Measurements from ENCODE around the gene SNED1.

SNED1 gene

GRCh38 chr2:241029599-241030332, 31.3 kb downstream of the SNED1 start:
- no peak for DNase-seq (ENCODE audit: low read depth)

DNA sequence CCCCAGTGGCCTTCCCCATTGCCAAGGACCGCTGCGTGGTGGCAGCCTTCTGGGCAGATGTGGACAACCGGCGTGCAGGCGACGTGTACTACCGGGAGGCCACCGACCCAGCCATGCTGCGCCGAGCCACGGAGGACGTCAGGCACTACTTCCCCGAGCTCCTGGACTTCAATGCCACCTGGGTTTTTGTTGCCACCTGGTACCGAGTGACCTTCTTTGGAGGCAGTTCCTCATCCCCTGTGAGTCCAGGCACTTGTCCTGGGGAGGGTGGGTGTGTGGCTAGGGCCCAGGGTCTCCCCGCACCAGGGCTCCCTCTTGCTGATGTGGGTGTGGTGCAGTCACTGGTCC, 31.9 kb downstream of the SNED1 start:
- no peak for DNase-seq (ENCODE audit: low read depth)

- no peak for DNase-seq (ENCODE audit: low read depth)
Measured at GRCh38 chr2:241030883-241031282, 32.5 kb downstream of the SNED1 start.

DNA sequence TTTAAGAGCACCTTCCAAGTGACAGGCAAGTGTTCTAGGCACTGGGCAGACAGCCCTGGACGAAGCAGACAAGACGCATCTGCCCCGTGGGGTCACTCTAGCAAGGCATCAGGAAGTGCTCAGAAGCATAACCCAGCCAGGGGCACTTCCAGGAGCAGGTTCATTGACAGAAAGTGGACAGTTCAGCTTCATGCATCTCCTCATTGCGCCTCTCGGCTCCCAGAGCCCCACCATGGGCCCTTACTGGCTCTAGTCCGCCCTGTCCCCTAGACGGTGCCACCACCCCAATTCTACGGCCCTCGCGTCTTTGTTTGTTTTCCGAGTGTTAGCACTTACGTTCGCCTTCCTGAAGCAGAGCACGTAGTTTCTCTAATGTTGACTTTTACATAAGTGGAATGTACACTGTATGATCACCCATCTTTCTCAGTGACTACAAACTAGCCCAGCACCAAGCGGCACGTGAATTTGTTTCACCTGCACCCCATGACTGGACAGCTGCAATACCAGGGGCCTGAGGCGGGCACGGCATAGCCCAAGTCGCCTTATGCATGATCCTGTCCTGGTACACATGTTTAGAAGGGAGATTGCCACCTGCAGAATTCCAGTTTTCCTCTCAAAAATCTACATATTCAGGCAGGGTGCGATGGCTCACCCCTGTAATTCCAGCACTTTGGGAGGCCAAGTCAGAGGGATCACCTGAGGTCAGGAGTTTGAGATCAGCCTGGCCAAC, 33.2 kb downstream of the SNED1 start:
- DNase-seq (ENCODE audit: low read depth): no peak

- DNase-seq (ENCODE audit: low read depth): no peak
Measured at GRCh38 chr2:241033336-241033987, 35.0 kb downstream of the SNED1 start.

- no peak for DNase-seq (ENCODE audit: low read depth)
Measured at GRCh38 chr2:241033994-241034393, 35.6 kb downstream of the SNED1 start.

DNA sequence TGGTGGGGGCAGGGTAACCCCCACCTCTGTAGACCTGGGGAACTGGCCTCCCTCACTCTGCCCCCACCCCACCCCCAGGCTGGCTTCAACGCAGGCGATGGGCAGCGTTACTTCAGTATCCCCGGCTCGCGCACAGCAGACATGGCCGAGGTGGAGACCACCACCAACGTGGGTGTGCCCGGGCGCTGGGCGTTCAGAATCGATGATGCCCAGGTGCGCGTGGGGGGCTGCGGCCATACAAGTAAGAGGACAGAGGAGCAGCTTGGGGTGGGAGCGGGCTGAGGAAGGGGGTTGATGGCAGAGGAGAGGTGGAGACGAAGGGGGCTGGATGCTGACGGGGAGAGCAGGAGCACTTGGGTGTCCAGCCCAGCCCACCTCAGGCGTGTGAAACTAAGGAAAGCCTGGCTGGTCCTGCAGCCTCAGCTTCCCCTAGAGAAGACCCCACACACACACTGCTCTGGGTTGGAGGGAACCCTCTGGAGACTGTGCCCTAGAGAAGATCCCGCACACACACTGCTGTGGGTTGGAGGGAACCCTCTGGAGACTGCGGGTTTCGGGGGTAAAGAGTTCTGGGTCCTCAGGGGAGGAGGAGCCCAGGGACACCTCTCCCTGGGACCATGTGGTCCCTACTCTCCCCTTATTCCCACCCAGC, 36.2 kb downstream of the SNED1 start:
- DNase-seq (ENCODE audit: low read depth): no peak

DNA sequence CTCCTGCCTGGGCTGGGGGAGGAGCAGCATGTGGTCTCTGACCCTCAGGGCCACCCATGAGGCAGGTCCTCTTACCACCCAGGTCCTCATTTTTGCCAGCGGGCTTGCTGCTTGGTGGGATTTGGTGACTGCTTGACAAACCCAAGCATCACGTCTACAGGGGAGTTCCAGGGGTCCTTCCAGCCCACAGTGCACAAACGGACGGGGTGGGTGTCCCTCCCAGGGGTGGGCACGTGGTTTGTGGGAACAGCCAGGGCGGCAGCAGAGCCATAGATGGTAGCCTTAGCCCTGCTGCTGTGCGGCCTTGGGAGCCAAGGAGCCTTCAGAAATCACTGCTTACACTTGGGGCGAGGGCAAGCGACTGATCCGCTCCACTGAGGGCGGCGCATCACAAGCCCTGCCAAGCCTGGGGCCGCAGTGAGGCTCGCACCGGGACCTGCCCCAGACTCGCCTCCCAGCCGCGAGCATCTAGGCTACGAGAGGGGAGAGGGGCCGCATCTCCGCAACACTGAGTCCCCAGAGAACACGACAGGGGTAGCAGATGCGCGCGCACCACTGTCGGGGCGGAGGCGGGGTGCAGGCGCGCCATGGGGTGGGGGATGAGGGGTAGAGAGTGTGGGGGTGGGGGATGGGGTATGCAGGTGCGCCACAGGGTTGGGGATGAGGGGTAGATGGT, 36.9 kb downstream of the SNED1 start:
- DNase-seq (ENCODE audit: low read depth): no peak

DNA sequence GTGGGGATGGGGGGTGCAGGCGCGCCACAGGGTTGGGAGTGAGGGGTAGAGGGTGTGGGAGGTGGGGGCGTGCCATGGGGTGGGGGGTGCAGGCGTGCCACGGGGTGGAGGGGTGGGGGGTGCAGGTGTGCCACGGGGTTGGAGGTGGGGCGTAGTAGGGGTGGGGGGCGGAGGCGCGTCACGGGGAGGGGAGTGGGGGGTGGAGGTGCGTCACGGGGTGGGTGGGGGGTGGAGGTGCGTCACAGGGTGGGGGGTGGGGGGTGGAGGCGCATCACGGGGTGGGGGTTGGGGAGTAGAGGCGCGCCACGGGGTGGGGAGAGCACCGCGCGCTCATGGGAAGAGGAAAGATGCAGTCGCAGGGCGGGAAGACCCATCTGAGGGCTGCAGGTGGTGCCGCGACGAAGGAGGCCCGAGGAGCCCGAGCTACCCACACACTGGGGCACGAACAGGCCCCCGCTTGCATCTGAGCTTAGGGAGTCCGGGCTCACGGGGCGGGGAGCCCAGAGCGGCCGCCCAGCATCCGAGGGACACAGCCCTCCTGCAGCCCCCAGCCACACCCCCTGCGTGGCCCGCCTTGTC, 37.5 kb downstream of the SNED1 start:
- no peak for DNase-seq (ENCODE audit: low read depth)

DNA sequence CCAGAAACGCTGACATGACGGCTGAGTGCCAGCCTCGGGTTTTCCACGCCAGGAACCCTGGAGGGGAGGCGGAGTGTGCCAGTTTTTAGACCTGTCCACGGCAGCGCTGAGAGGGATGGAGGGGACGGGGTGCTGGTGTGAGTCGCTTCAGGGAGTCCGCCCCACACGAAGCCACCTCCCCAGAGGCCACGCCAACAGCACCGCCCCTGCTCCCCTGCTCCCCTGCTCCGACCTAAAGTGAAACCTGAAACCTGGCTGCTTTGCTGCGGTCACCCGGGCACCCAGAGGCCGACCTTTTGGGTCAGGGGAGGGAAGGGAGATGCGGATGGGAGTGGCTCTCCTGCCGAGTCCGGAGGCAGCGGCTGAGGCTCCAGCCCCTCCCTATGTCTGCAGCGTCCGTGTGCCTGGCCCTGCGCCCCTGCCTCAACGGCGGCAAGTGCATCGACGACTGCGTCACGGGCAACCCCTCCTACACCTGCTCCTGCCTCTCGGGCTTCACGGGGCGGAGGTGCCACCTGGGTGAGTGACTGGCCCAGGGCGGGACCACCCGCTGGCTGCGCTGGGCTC, 38.1 kb downstream of the SNED1 start:
- no peak for DNase-seq (ENCODE audit: low read depth)

- DNase-seq (ENCODE audit: low read depth): no peak
Measured at GRCh38 chr2:241036964-241037421, 38.6 kb downstream of the SNED1 start.

DNA sequence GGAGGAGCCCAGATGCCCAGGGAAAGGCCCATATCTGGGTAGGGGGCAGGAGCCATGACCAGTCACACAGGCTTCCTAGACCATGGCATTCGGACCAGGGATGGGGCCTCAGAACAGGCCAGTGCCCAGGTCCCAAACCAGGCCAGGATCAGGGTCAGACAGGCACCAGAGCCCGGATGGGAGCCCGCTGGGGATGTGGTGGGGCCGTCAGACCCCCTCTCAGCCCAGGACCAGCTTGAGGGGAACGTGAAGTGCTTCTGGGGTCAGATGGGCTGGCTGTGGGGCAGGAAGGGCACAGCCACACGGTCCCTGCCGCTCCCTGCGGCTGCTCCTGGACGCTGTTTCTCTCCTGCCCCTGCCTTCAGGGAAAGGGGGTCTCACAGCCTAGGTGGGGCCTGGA, 39.1 kb downstream of the SNED1 start:
- DNase-seq (ENCODE audit: low read depth): no peak

GRCh38 chr2:241038374-241039180, 40.2 kb downstream of the SNED1 start:
- no peak for DNase-seq (ENCODE audit: low read depth)

DNA sequence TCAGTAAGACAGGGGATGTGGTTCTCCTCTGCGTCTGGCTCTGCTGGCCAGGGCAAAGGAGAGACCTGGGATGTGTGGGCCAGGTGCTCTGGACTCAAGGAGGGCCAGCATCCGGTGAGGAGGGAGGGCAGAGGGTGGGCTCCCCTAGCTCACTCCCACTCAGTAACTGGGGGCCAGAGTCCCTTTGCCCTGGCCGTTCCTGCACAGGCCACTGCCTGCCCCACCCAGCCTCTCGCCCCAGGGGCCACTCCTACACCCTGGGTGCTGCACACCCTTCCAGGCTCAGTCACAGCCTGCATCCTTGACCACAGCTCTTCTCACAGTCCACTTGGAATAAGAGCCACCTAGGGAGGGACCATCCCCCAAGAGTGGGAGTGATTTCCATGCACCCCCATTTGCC, 41.0 kb downstream of the SNED1 start:
- no peak for DNase-seq (ENCODE audit: low read depth)

DNA sequence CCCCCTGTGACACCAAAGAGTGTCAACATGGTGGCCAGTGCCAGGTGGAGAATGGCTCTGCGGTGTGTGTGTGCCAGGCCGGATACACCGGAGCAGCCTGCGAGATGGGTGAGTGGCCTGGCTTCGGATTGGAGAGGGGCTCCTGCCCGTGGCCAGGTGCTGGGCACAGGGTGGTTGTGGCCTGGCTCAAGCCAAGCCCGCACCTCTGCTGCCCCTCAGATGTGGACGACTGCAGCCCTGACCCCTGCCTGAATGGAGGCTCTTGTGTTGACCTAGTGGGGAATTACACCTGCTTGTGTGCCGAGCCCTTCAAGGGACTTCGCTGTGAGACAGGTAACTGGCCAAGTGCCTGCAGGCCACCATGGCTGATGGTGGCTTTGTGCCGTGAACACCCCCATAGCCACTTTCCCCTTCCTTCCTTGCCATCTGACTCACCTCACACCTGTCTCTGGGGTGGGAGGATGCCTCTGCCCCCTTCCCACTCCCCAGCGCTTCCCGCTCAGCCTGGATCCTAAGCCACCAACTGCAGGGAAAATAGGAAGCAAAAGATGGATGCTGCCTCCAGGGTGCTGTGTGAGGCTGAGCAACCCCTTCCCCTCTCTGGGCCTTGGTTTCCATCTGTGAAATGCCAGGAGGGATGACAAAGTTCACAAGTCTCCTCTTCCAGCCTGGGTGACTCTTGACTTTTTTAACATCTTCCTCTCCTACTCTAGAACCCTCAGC, 41.8 kb downstream of the SNED1 start:
- DNase-seq (ENCODE audit: low read depth): no peak

GRCh38 chr2:241041589-241042158, 43.3 kb downstream of the SNED1 start:
- DNase-seq (ENCODE audit: low read depth): no peak

GRCh38 chr2:241043581-241043980, 45.2 kb downstream of the SNED1 start:
- DNase-seq (ENCODE audit: low read depth): no peak

- no peak for DNase-seq (ENCODE audit: low read depth)
Measured at GRCh38 chr2:241047253-241048010, 49.0 kb downstream of the SNED1 start.

Data from stromal cell of bone marrow (primary cell).